ENCODE results near the gene RNF167.

The RNF167 gene

GRCh38 chr17:4946312-4946976, 6.4 kb downstream of the RNF167 start:
- no peak for TF ChIP-seq CTCF (IDR thresholded peaks at IDR 0.05; ENCODE audit: insufficient read depth, low read length, missing control alignments)
- POLR2A ChIA-PET, result interaction anchor here (0.7 to 6.9 kb wide), 4 partner anchors 9 to 41 kb away, joined by 3 to 119 read pairs (median 6); partner anchors contain the start of genes CAMTA2 and SPAG7
- DNase-seq (ENCODE audit: low read depth, low spot score), result no peak

DNA sequence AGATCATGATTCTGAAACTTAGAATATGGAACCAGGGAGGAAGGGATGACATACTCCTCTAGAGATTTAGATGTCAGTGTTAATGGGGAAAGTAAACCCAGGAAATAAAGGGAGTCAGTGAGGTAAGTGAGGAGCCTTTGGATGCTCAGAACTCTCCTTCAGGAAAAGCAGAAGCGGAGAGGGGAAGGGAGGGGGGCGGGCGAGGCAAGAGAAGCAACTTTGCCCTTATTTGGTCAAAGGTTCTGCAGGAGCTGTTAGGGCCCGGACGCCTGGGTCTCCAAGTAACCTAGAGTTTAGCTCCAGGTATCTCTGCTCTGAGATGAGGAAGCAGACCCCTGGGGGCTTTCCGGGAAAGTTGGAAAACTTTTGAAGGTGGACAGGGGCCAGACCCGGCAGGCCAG, 6.9 kb downstream of the RNF167 start:
- no peak for DNase-seq (ENCODE audit: low read depth, low spot score)
- TF ChIP-seq CTCF (IDR thresholded peaks at IDR 0.05; ENCODE audit: insufficient read depth, low read length, missing control alignments), result no peak
- ChIA-PET CTCF (interaction anchor here (1.2 kb wide), 1 partner anchor 38 kb away, joined by 6 read pairs; no protein-coding TSS in a partner anchor), POLR2A (interaction anchor here (0.7 to 6.9 kb wide), 4 partner anchors 9 to 40 kb away, joined by 3 to 119 read pairs (median 6); partner anchors contain the start of genes CAMTA2 and SPAG7)
- peak overlapping the region; percentile 99 for H3K4me3 ChIP-seq (ENCODE audit: low read depth, low read length)

More at GRCh38 chr17:4946312-4946976, 6.4 kb downstream of the RNF167 start:
- CTCF ChIA-PET, result interaction anchor here (1.0 to 1.2 kb wide), 2 partner anchors 37 to 41 kb away, joined by 3 to 6 read pairs; partner anchors contain the start of gene CAMTA2
- H3K4me3 ChIP-seq (ENCODE audit: low read depth, low read length), result peak overlapping the region; percentile 99

GRCh38 chr17:4947411-4948165, 7.5 kb downstream of the RNF167 start:
- peak overlapping the region; percentile 99 for H3K4me3 ChIP-seq (ENCODE audit: low read depth, low read length)
- no peak for DNase-seq (ENCODE audit: low read depth, low spot score)
- TF ChIP-seq CTCF (IDR thresholded peaks at IDR 0.05; ENCODE audit: insufficient read depth, low read length, missing control alignments), result no peak
- CTCF ChIA-PET, result interaction anchor here (1.2 to 1.6 kb wide), 2 partner anchors 38 to 40 kb away, joined by 4 to 6 read pairs; partner anchors contain the start of gene CAMTA2
- POLR2A ChIA-PET, result interaction anchor here (0.6 to 6.9 kb wide), 6 partner anchors 7 to 135 kb away, joined by 3 to 119 read pairs (median 6); partner anchors contain the start of genes CAMTA2, INCA1, KIF1C and RNF167

GRCh38 chr17:4948166-4948930, 8.3 kb downstream of the RNF167 start, which contains the start of gene PFN1:
Gene PFN1, minus strand, starts transcription at chr17:4948530. Its CDS starts 136 bp downstream, at chr17:4948394.
- peak; percentile 63 for DNase-seq (ENCODE audit: low read depth, low spot score)
- TF ChIP-seq CTCF (IDR thresholded peaks at IDR 0.05; ENCODE audit: insufficient read depth, low read length, missing control alignments), result no peak
- peak within 1 kb of the TSS; percentile 99 for H3K4me3 ChIP-seq (ENCODE audit: low read depth, low read length)
- ChIA-PET CTCF (interaction anchor here (1.6 kb wide), 1 partner anchor 40 kb away, joined by 4 read pairs; the partner anchor contains the start of gene CAMTA2), POLR2A (interaction anchor here (0.6 to 6.9 kb wide), 7 partner anchors 8 to 136 kb away, joined by 3 to 119 read pairs (median 5); partner anchors contain the start of genes CAMTA2, INCA1, KIF1C and RNF167)

GRCh38 chr17:4948931-4949320, 8.9 kb downstream of the RNF167 start:
- no peak for TF ChIP-seq CTCF (IDR thresholded peaks at IDR 0.05; ENCODE audit: insufficient read depth, low read length, missing control alignments)
- DNase-seq (ENCODE audit: low read depth, low spot score), result peak; percentile 38
- CTCF ChIA-PET, result interaction anchor here (1.6 kb wide), 1 partner anchor 39 kb away, joined by 4 read pairs; the partner anchor contains the start of gene CAMTA2
- POLR2A ChIA-PET, result interaction anchor here (0.6 to 6.9 kb wide), 6 partner anchors 8 to 59 kb away, joined by 3 to 119 read pairs (median 7); partner anchors contain the start of genes CAMTA2, INCA1, KIF1C and RNF167
- peak overlapping the region; percentile 99 for H3K4me3 ChIP-seq (ENCODE audit: low read depth, low read length)

Data from AG04449 (cell line).